Posterior cingulate gyrus (tissue), 11 donors: ENCODE measurements around the gene MBTPS1.

Experiments
- DNase-seq, 10 donors: peaks; one replicate each; pipeline versions ENCODE4 v3.0.0 to v3.0.0-alpha.2; 2020 to 2021; ENCODE audit warnings: mixed read lengths in 3 of 10
- intact Hi-C: fragments of 100-400 bp; cut with DNase I; formaldehyde crosslinking; loops from one replicate; pipeline ENCODE4 v1.15.1; 2023

MBTPS1 gene

GRCh38 chr16:84059946-84060901 is 56.5 kb downstream of the MBTPS1 start:
- DNase-seq = peak in 1 of 10 donors; percentile 70
- intact Hi-C loops = no loop called here

GRCh38 chr16:84059111-84059510 is 57.6 kb downstream of the MBTPS1 start:
- DNase-seq = peak in 1 of 10 donors; percentile 45
- intact Hi-C loops = no loop called here

GRCh38 chr16:84058664-84059063 is 58.1 kb downstream of the MBTPS1 start:
- intact Hi-C loops = no loop called here
- DNase-seq = peak in 2 of 10 donors; percentile 16 to 77

- DNase-seq = peak in 3 of 10 donors; percentile 5 to 66 (median 57)
- intact Hi-C loops = no loop called here
Observed at GRCh38 chr16:84058211-84058610, 58.5 kb downstream of the MBTPS1 start.

GRCh38 chr16:84056933-84057332 is 59.8 kb downstream of the MBTPS1 start:
- intact Hi-C loops = no loop called here
- peak in 2 of 10 donors; percentile 15 to 35 for DNase-seq

- peak in 3 of 10 donors; percentile 12 to 72 (median 54) for DNase-seq
- intact Hi-C loops = no loop called here
Observed at GRCh38 chr16:84055801-84056634, 60.7 kb downstream of the MBTPS1 start.

GRCh38 chr16:84055366-84055765 is 61.4 kb downstream of the MBTPS1 start:
- intact Hi-C loops = no loop called here
- peak in 3 of 10 donors; percentile 8 to 81 (median 54) for DNase-seq

- peak in 3 of 10 donors; percentile 21 to 73 (median 32) for DNase-seq
- intact Hi-C loops = no loop called here
Observed at GRCh38 chr16:84054916-84055315, 61.8 kb downstream of the MBTPS1 start.

GRCh38 chr16:84054271-84054670 is 62.5 kb downstream of the MBTPS1 start:
- intact Hi-C loops = no loop called here
- peak in 3 of 10 donors; percentile 18 to 75 (median 66) for DNase-seq

- intact Hi-C loops = no loop called here
- peak in 2 of 10 donors; percentile 37 to 61 for DNase-seq
Observed at GRCh38 chr16:84053237-84053636, 63.5 kb downstream of the MBTPS1 start.

- peak in 3 of 10 donors; percentile 26 to 81 (median 66) for DNase-seq
- intact Hi-C loops = no loop called here
Observed at GRCh38 chr16:84052071-84052622, 64.6 kb downstream of the MBTPS1 start.

GRCh38 chr16:84050316-84050715 is 66.4 kb downstream of the MBTPS1 start:
- DNase-seq = peak in 3 of 10 donors; percentile 1 to 62 (median 30)
- intact Hi-C loops = no loop called here

- intact Hi-C loops = no loop called here
Observed at GRCh38 chr16:84049403-84050060, 67.2 kb downstream of the MBTPS1 start.

GRCh38 chr16:84048871-84049270 is 67.9 kb downstream of the MBTPS1 start:
- peak in 3 of 10 donors; percentile 12 to 62 (median 22) for DNase-seq
- intact Hi-C loops = no loop called here

More at GRCh38 chr16:84049403-84050060, 67.2 kb downstream of the MBTPS1 start:
- peak in 3 of 10 donors; percentile 27 to 82 (median 55) for DNase-seq

- intact Hi-C loops = no loop called here
- peak in 3 of 10 donors; percentile 12 to 16 (median 12) for DNase-seq
Observed at GRCh38 chr16:84048270-84048669, 68.5 kb downstream of the MBTPS1 start.

GRCh38 chr16:84047626-84048025 is 69.1 kb downstream of the MBTPS1 start:
- DNase-seq = peak in 3 of 10 donors; percentile 9 to 65 (median 62)
- intact Hi-C loops = no loop called here

GRCh38 chr16:84047206-84047605 is 69.5 kb downstream of the MBTPS1 start:
- intact Hi-C loops = no loop called here
- DNase-seq = peak in 3 of 10 donors; percentile 15 to 54 (median 29)

GRCh38 chr16:84045818-84046470 is 70.8 kb downstream of the MBTPS1 start:
- intact Hi-C loops = no loop called here
- DNase-seq = peak in 4 of 10 donors; percentile 12 to 67 (median 38)
